Testis (tissue), 3 donors: ENCODE data around the gene GRIK4. TPM values are rescaled to one million over a fixed set of nuclear protein-coding genes. Genes with fewer than 3 reads are reported as not detected.

Source experiments
- DNase-seq: peaks from one replicate; pipeline ENCODE4 v3.0.0-alpha.2; 2019
- H3K27ac ChIP-seq, 2 donors: fragments of 200-600 bp; sonication (generic); one replicate each; pipeline ENCODE4 v1.5.1; 2019
- H3K27me3 ChIP-seq: fragments of 200-600 bp; sonication (generic); one replicate; pipeline ENCODE4 v1.5.1; 2019
- H3K36me3 ChIP-seq: fragments of 200-600 bp; sonication (generic); one replicate; pipeline ENCODE4 v1.5.1; 2017; ENCODE audit warnings: low read depth; ENCODE audit errors: missing control alignments
- H3K4me1 ChIP-seq: fragments of 200-600 bp; sonication (generic); one replicate; pipeline ENCODE4 v1.5.1; 2019
- H3K4me3 ChIP-seq, 2 donors: fragments of 200-600 bp; sonication (generic); one replicate each; pipeline ENCODE4 v1.5.1; 2017 to 2019
- H3K9me3 ChIP-seq: fragments of 200-600 bp; sonication (generic); one replicate; pipeline ENCODE4 v1.5.1; 2017
- CTCF ChIP-seq, 3 experiments: fragments of 450-650 bp in 2 of 3; fragments of 200-600 bp in 1 of 3; sonication (generic) in 1 of 3; IDR thresholded peaks; one replicate each; pipeline ENCODE4 v1.5.1; 2016 to 2019; ENCODE audit warnings: antibody characterized with exemption in 3 of 3, mild to moderate bottlenecking in 2 of 3, moderate library complexity in 1 of 3
- POLR2A ChIP-seq: fragments of 450-650 bp; IDR thresholded peaks from one replicate; pipeline ENCODE4 v1.6.1; 2017; ENCODE audit warnings: antibody characterized with exemption, mild to moderate bottlenecking, moderate library complexity
- WGBS, 2 donors: methylation state at CpG; one replicate each; pipeline ENCODE4 v1.1.5; 2018; 5-methylcytosine and 5-hydroxymethylcytosine counted together
- intact Hi-C: fragments of 100-400 bp; cut with DNase I; formaldehyde crosslinking; loops from one replicate; pipeline ENCODE4 v1.15.1; 2023; ENCODE audit warnings: low total_unique reads
- polyA plus RNA-seq: library from polyadenylated mRNA; stranded (reverse); fragments of 350-450 nt; fragmentation: Illumina TruSeq; extraction: RNeasy Lipid Tissue Mini Kit (QIAGEN cat#74804); gene quantifications from one replicate; pipeline ENCODE4 v1.2.3, GENCODE V29; 2014; ENCODE audit warnings: low read depth, low replicate concordance; ENCODE audit not compliant: insufficient read depth
- total RNA-seq, 2 donors: library from RNA; depleted of rRNA; stranded (reverse); fragments of >200 nt; gene quantifications; one replicate each; pipeline ENCODE4 v1.2.3, GENCODE V29; 2016

Gene GRIK4
- total and polyA plus RNA-seq, 3 donors from 2014 or later, result 2.6 to 3.0 (median 2.6) TPM

DNA sequence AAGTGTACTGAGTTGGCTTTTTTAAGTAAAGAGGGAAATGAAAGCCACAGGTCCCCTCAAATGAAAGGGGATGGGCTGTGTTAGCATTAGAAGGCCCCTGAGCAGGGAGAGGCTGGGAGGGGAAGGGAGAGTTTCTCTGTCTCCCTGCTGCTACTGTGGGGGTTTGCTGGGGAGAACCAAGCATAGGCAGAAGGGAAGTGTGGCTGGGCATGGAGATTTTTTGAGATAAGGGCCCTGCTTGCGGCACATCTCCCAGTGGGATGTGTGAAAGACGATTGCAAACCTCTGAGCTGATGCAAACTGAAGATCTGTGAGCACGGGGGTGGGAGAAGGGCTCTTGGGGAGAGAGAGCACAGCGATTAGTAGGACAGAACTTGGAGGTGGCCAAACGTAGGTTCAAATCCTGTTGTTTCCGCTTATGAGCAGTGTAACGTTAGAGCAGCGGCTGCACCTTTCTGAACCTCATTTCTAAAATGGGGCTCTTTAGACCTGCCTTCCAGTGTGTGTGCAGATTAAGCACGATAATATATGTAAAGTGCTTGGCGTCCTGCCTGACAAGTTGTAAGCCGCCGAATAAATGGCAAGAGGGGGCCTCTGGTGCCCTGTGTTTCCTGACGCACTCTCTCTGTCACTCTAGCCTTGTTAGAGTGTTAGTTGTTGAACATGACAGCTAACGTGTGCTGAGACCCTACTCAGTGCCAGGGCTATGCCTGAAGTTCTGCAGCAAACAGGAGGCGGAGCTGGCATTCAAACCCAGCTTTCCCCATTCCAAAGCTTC lies 122.3 kb downstream of the GRIK4 start:
- Histone ChIP-seq H3K4me3 (no peak overlapping the region), H3K27me3 (no peaks in the 10 kb centered on the region), H3K36me3 (no peaks in the 10 kb centered on the region), H3K9me3 (no peaks in the 10 kb centered on the region), H3K4me1 (no peaks in the 10 kb centered on the region), H3K27ac (no peak overlapping the region)
- TF ChIP-seq POLR2A (no peak), CTCF (IDR thresholded peaks at IDR 0.05) (no peak)
- no peak for DNase-seq
- 77 to 83% methylated on average over 15 of the region's 15 CpGs for WGBS, 2 donors
- intact Hi-C loops, result no loop called here

DNA sequence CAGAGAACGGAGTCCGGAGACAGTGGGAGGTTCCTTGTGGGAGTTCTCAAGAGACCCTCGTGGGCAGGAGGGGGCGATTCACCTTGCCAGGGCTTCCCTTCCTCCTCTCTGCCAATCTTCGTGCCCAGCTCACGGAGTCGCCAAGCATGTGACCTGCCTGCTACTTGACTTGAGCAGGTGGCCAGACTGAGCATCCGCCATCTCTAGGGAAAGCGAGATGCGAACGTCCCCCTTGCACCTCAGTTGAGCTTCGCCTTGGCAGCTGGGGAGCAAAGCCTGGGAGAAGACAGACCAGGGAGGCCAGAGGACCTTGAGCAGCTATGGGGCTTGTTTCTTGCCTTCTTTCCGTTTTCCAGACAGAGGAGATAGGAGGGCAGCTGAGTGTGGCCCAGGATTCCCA lies 123.2 kb downstream of the GRIK4 start:
- Histone ChIP-seq H3K9me3 (no peaks in the 10 kb centered on the region), H3K27ac (no peak overlapping the region), H3K4me3 (no peak overlapping the region), H3K27me3 (no peaks in the 10 kb centered on the region), H3K4me1 (no peaks in the 10 kb centered on the region), H3K36me3 (no peaks in the 10 kb centered on the region)
- TF ChIP-seq CTCF (IDR thresholded peaks at IDR 0.05) (no peak), POLR2A (no peak)
- DNase-seq, result no peak
- intact Hi-C loops, result no loop called here
- WGBS, 2 donors, result 81 to 94% methylated on average over 6 to 13 of the region's 13 CpGs

DNA sequence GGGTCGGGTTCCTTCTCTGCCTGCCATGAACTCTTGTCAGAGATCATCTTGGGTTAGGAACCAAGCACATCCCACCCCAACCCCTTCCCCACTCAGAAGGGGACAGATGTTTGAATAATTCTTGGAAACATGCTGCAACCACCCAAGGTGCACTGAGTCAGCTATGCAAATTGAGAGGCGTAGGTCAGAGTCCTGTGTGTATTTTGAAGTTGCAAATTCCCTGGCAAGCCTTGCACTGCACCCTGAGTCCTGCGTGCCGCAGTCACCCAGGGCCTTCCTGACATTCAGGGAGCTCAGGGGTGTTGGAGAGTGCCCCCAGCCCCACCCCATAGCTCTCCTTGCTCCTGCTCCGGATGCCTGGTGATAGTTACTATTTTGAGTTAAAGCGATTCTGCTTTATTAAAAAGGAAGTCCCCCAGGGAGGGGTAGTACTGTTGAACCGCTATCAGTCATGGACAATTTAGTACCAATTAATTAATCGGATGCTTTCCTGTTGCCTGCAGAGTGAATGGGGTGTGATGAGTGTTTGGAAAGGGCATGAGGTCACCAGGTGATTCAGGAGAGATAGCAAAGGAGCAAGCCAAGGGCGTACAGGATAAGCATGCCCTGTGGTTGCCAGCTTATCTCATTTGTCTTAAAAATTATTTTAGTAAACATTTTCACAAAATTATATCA lies 123.7 kb downstream of the GRIK4 start:
- Histone ChIP-seq H3K9me3 (no peaks in the 10 kb centered on the region), H3K4me1 (no peaks in the 10 kb centered on the region), H3K4me3 (no peak overlapping the region), H3K27ac (no peak overlapping the region), H3K36me3 (no peaks in the 10 kb centered on the region), H3K27me3 (no peaks in the 10 kb centered on the region)
- WGBS, 2 donors, result 77 to 79% methylated on average over 6 to 9 of the region's 9 CpGs
- intact Hi-C loops, result no loop called here
- TF ChIP-seq CTCF (IDR thresholded peaks at IDR 0.05) (no peak), POLR2A (no peak)
- DNase-seq, result no peak

GRCh38 chr11:120637131-120637530 lies 125.6 kb downstream of the GRIK4 start:
- TF ChIP-seq POLR2A, result no peak
- Histone ChIP-seq H3K4me3 (no peak overlapping the region), H3K27ac (no peak overlapping the region), H3K27me3 (no peaks in the 10 kb centered on the region), H3K36me3 (no peaks in the 10 kb centered on the region), H3K4me1 (no peaks in the 10 kb centered on the region), H3K9me3 (no peaks in the 10 kb centered on the region)
- 88 to 89% methylated on average over 6 of the region's 6 CpGs for WGBS, 2 donors
- no peak for DNase-seq
- intact Hi-C loops, result no loop called here

- 57 to 68% methylated on average over 10 of the region's 10 CpGs for WGBS, 2 donors
- Histone ChIP-seq H3K4me3 (no peak overlapping the region), H3K27me3 (no peaks in the 10 kb centered on the region), H3K4me1 (no peaks in the 10 kb centered on the region), H3K9me3 (no peaks in the 10 kb centered on the region), H3K36me3 (no peaks in the 10 kb centered on the region), H3K27ac (no peak overlapping the region)
- TF ChIP-seq POLR2A, result no peak
- TF ChIP-seq CTCF (IDR thresholded peaks at IDR 0.05), result no peak
- DNase-seq, result peak; percentile 24
- intact Hi-C loops, result no loop called here
Observed at GRCh38 chr11:120642196-120642894, 130.8 kb downstream of the GRIK4 start.
